Esophagus muscularis mucosa (tissue), 4 donors: ENCODE measurements around the gene AUTS2.

Experiments
- CTCF ChIP-seq, 3 experiments: fragments of 200-600 bp in 2 of 3; fragments of 450-650 bp in 1 of 3; sonication (generic) in 2 of 3; IDR thresholded peaks; one replicate each; pipeline ENCODE4 v1.5.1; 2017 to 2019; ENCODE audit warnings: antibody characterized with exemption in 3 of 3, mild to moderate bottlenecking in 2 of 3, moderate library complexity in 1 of 3
- EP300 ChIP-seq: sonication (generic); formaldehyde crosslinking; IDR thresholded peaks from one replicate; pipeline ENCODE4 v1.6.1; 2017; ENCODE audit warnings: antibody characterized with exemption
- POLR2A ChIP-seq: fragments of 450-650 bp; IDR thresholded peaks from one replicate; pipeline ENCODE4 v1.6.1; 2017; ENCODE audit warnings: antibody characterized with exemption, moderate library complexity, mild to moderate bottlenecking, low read depth

GRCh38 chr7:70113078-70113477, 514.8 kb downstream of the AUTS2 start:
- no peak for TF ChIP-seq CTCF (IDR thresholded peaks at IDR 0.05)
- no peak for TF ChIP-seq POLR2A
- TF ChIP-seq EP300: no peak
